ENCODE measurements around the gene GLRA3. TPM values are rescaled to one million over a fixed set of nuclear protein-coding genes. Genes with fewer than 3 reads are reported as not detected.

GLRA3 gene
- total RNA-seq, 4 donors from 2014 or later = not detected

GRCh38 chr4:174763454-174764104 lies 65.5 kb downstream of the GLRA3 start:
- Histone ChIP-seq H3K4me3 (no peak overlapping the region), H3K9me3 (no peaks in the 10 kb centered on the region), H3K27me3 (no peaks in the 10 kb centered on the region), H3K36me3 (no peaks in the 10 kb centered on the region), H3K27ac (no peak overlapping the region), H3K4me1 (no peaks in the 10 kb centered on the region)
- WGBS, 2 donors = 73 to 74% methylated on average over 4 of the region's 4 CpGs
- TF ChIP-seq EP300 (IDR thresholded peaks at IDR 0.05) = no peak
- no peak for TF ChIP-seq CTCF (IDR thresholded peaks at IDR 0.05)
- TF ChIP-seq POLR2A (IDR thresholded peaks at IDR 0.05) = no peak
- DNase-seq (ENCODE audit: low spot score in 2 of 2) = no peak

- WGBS, 2 donors = 92 to 95% methylated on average over 1 of the region's 1 CpG
- H3K9me3 ChIP-seq = no peaks in the 10 kb centered on the region
- no peak overlapping the region for H3K4me3 ChIP-seq
- H3K36me3 ChIP-seq = no peaks in the 10 kb centered on the region
- no peak for DNase-seq (ENCODE audit: low spot score in 2 of 2)
- no peak overlapping the region for H3K27ac ChIP-seq
- no peak for TF ChIP-seq POLR2A (IDR thresholded peaks at IDR 0.05)
- no peak for TF ChIP-seq CTCF (IDR thresholded peaks at IDR 0.05)
- no peak for TF ChIP-seq EP300 (IDR thresholded peaks at IDR 0.05)
- H3K4me1 ChIP-seq = no peaks in the 10 kb centered on the region
- H3K27me3 ChIP-seq = no peaks in the 10 kb centered on the region
Measured at GRCh38 chr4:174761451-174761850, 67.6 kb downstream of the GLRA3 start.

GRCh38 chr4:174757736-174758135 lies 71.3 kb downstream of the GLRA3 start:
- Histone ChIP-seq H3K27me3 (no peaks in the 10 kb centered on the region), H3K27ac (no peak overlapping the region), H3K36me3 (no peaks in the 10 kb centered on the region), H3K4me3 (no peak overlapping the region), H3K9me3 (no peaks in the 10 kb centered on the region), H3K4me1 (no peaks in the 10 kb centered on the region)
- WGBS, 2 donors = 28 to 34% methylated on average over 4 of the region's 4 CpGs
- no peak for DNase-seq (ENCODE audit: low spot score in 2 of 2)
- TF ChIP-seq CTCF (IDR thresholded peaks at IDR 0.05) (no peak), POLR2A (IDR thresholded peaks at IDR 0.05) (no peak), EP300 (IDR thresholded peaks at IDR 0.05) (no peak)

GRCh38 chr4:174753021-174753420 lies 76.0 kb downstream of the GLRA3 start:
- no peaks in the 10 kb centered on the region for H3K4me1 ChIP-seq
- 89 to 90% methylated on average over 4 of the region's 4 CpGs for WGBS, 2 donors
- H3K27me3 ChIP-seq = no peaks in the 10 kb centered on the region
- H3K9me3 ChIP-seq = peaks cover 0 to 3% (median 0%) of the 10 kb centered on the region in 4 donors
- H3K4me3 ChIP-seq = no peak overlapping the region
- no peak for TF ChIP-seq EP300 (IDR thresholded peaks at IDR 0.05)
- TF ChIP-seq POLR2A (IDR thresholded peaks at IDR 0.05) = no peak
- no peak for TF ChIP-seq CTCF (IDR thresholded peaks at IDR 0.05)
- no peak overlapping the region for H3K27ac ChIP-seq
- H3K36me3 ChIP-seq = no peaks in the 10 kb centered on the region
- DNase-seq (ENCODE audit: low spot score in 2 of 2) = no peak

- Histone ChIP-seq H3K4me3 (no peak overlapping the region), H3K36me3 (no peaks in the 10 kb centered on the region), H3K27ac (no peak overlapping the region), H3K9me3 (peaks cover 0 to 3% (median 0%) of the 10 kb centered on the region in 4 donors), H3K27me3 (no peaks in the 10 kb centered on the region), H3K4me1 (no peaks in the 10 kb centered on the region)
- DNase-seq (ENCODE audit: low spot score in 2 of 2) = no peak
- WGBS, 2 donors = 85 to 86% methylated on average over 2 of the region's 2 CpGs
- TF ChIP-seq CTCF (IDR thresholded peaks at IDR 0.05) = no peak
Measured at GRCh38 chr4:174752026-174752425, 77.0 kb downstream of the GLRA3 start.

Data from tibial nerve (tissue), 4 donors.